Measurements from ENCODE around the gene MOGAT1.

- TF ChIP-seq EP300 (IDR thresholded peaks at IDR 0.05) (no peak), RFX5 (IDR thresholded peaks at IDR 0.05) (no peak)
- TF ChIP-seq, protein P1, sequence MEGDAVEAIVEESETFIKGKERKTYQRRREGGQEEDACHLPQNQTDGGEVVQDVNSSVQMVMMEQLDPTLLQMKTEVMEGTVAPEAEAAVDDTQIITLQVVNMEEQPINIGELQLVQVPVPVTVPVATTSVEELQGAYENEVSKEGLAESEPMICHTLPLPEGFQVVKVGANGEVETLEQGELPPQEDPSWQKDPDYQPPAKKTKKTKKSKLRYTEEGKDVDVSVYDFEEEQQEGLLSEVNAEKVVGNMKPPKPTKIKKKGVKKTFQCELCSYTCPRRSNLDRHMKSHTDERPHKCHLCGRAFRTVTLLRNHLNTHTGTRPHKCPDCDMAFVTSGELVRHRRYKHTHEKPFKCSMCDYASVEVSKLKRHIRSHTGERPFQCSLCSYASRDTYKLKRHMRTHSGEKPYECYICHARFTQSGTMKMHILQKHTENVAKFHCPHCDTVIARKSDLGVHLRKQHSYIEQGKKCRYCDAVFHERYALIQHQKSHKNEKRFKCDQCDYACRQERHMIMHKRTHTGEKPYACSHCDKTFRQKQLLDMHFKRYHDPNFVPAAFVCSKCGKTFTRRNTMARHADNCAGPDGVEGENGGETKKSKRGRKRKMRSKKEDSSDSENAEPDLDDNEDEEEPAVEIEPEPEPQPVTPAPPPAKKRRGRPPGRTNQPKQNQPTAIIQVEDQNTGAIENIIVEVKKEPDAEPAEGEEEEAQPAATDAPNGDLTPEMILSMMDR (IDR thresholded peaks at IDR 0.05): no peak
Observed at GRCh38 chr2:222707689-222708273, 36.3 kb downstream of the MOGAT1 start.
